Neural progenitor cell (in vitro differentiated cells): ENCODE results near the gene ACER3. TPM values are rescaled to one million over a fixed set of nuclear protein-coding genes. Genes with fewer than 3 reads are reported as not detected.
A peak's percentile ranks its signal among the peaks of the same experiment; 100 is the strongest.
"Not testable (repeated sequence)": the region's sequence is repeated elsewhere in the genome, so short reads cannot be mapped to it uniquely, and the experiment has no call there.

ENCODE experiments used
- DNase-seq: peaks from one replicate; pipeline ENCODE4 v3.0.0-alpha.2; 2016; ENCODE audit warnings: low spot score
- H2AFZ ChIP-seq: fragments of 200-600 bp; sonication (generic); replicated peaks from 2 replicates; pipeline ENCODE4 v1.6.1; 2016; ENCODE audit warnings: antibody characterized with exemption
- H3F3A ChIP-seq: fragments of 200-600 bp; sonication (generic); 2 replicates; pipeline ENCODE4 v1.6.1; 2016; ENCODE audit warnings: antibody characterized with exemption, low read depth
- H3K27ac ChIP-seq: fragments of 200-600 bp; sonication (generic); 2 replicates; pipeline ENCODE4 v1.5.1; 2016; ENCODE audit warnings: mild to moderate bottlenecking
- H3K27me3 ChIP-seq: fragments of 200-600 bp; sonication (generic); 2 replicates; pipeline ENCODE4 v1.6.1; 2016; ENCODE audit warnings: mild to moderate bottlenecking, moderate library complexity
- H3K36me3 ChIP-seq: fragments of 200-600 bp; sonication (generic); 2 replicates; pipeline ENCODE4 v1.5.1; 2016
- H3K4me1 ChIP-seq: fragments of 200-600 bp; sonication (generic); 2 replicates; pipeline ENCODE4 v1.6.1; 2016; ENCODE audit warnings: mixed run types
- H3K4me2 ChIP-seq: fragments of 200-600 bp; sonication (generic); 2 replicates; pipeline ENCODE4 v1.6.1; 2016
- H3K4me3 ChIP-seq: fragments of 200-600 bp; sonication (generic); 2 replicates; pipeline ENCODE4 v1.5.1; 2016
- H3K79me2 ChIP-seq: fragments of 200-600 bp; sonication (generic); 2 replicates; pipeline ENCODE4 v1.6.1; 2016; ENCODE audit warnings: low read depth
- H3K9ac ChIP-seq: fragments of 200-600 bp; sonication (generic); 2 replicates; pipeline ENCODE4 v1.6.1; 2016
- H3K9me3 ChIP-seq: fragments of 200-600 bp; sonication (generic); 2 replicates; pipeline ENCODE4 v1.5.1; 2016; ENCODE audit warnings: low read depth
- H4K20me1 ChIP-seq: fragments of 200-600 bp; sonication (generic); 2 replicates; pipeline ENCODE4 v1.6.1; 2016; ENCODE audit warnings: low read depth
- H3K27ac Mint-ChIP-seq: 3 replicates; pipeline ENCODE4 v1.8.0; 2021; ENCODE audit warnings: mixed read lengths
- H3K27me3 Mint-ChIP-seq: 2 replicates; pipeline ENCODE4 v1.8.0; 2022; ENCODE audit warnings: low read depth, mild to moderate bottlenecking, inconsistent platforms, moderate library complexity, mixed read lengths; ENCODE audit not compliant: insufficient read depth
- H3K36me3 Mint-ChIP-seq: 3 replicates; pipeline ENCODE4 v1.8.0; 2021; ENCODE audit warnings: mixed read lengths
- H3K4me1 Mint-ChIP-seq: 3 replicates; pipeline ENCODE4 v1.8.0; 2021; ENCODE audit warnings: mixed read lengths
- H3K4me3 Mint-ChIP-seq: 3 replicates; pipeline ENCODE4 v1.8.0; 2021; ENCODE audit warnings: mild to moderate bottlenecking, moderate library complexity, mixed read lengths
- H3K9me3 Mint-ChIP-seq: 3 replicates; pipeline ENCODE4 v1.8.0; 2020; ENCODE audit warnings: mixed read lengths
- CTCF ChIP-seq: fragments of 200-600 bp; sonication (generic); IDR thresholded peaks from 2 replicates; pipeline ENCODE4 v1.5.1; 2017; ENCODE audit warnings: antibody characterized with exemption, mild to moderate bottlenecking
- EZH2 ChIP-seq: fragments of 200-600 bp; sonication (generic); IDR thresholded peaks from 2 replicates; pipeline ENCODE4 v1.6.1; 2017; ENCODE audit warnings: antibody characterized with exemption, mild to moderate bottlenecking, moderate library complexity
- EZH2phosphoT487 ChIP-seq: fragments of 200-600 bp; sonication (generic); IDR thresholded peaks from 2 replicates; pipeline ENCODE4 v1.6.1; 2017; ENCODE audit warnings: antibody characterized with exemption
- total RNA-seq: library from RNA; depleted of rRNA; stranded (reverse); fragments of >200 nt; gene quantifications from 2 replicates; pipeline ENCODE4 v1.2.3, GENCODE V29; 2015; ENCODE audit warnings: low replicate concordance

The ACER3 gene
- total RNA-seq, 1 donor from 2014 or later, result 18.9 TPM

DNA sequence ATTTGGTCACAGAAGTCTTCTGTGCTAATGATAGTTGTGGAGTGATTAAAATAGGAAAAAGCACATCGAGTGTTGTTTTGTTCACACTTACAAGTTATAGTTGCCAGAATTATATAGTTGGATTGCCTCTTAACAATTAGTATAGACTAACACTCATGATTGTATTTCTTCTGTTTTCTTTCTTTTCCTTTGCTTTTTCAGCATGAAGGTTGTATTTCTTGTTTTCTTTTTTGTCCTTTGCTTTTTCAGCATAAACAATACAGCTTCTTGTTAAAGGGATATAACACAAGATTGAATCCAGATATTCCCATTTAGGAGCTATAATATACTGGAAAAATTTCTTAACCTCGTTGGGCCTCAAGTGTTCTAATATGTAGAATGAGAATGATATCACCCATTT, 31.1 kb downstream of the ACER3 start:
- Mint-ChIP-seq H3K9me3 (peaks cover 2% of the 10 kb centered on the region), H3K36me3 (no peaks in the 10 kb centered on the region), H3K27ac (no peak overlapping the region), H3K27me3 (no peaks in the 10 kb centered on the region), H3K4me3 (no peak overlapping the region), H3K4me1 (peaks cover 16% of the 10 kb centered on the region)
- no peak overlapping the region for H3K4me2 ChIP-seq
- H3K9me3 ChIP-seq, result no peaks in the 10 kb centered on the region
- no peak overlapping the region for H3K4me3 ChIP-seq
- H3K79me2 ChIP-seq, result peaks cover 4% of the 10 kb centered on the region
- H3K36me3 ChIP-seq, result no peaks in the 10 kb centered on the region
- no peak overlapping the region for H3K9ac ChIP-seq
- H3K4me1 ChIP-seq, result peaks cover 19% of the 10 kb centered on the region
- TF ChIP-seq CTCF, result no peak
- no peak for TF ChIP-seq EZH2phosphoT487
- no peak for TF ChIP-seq EZH2
- no peak overlapping the region for H2AFZ ChIP-seq
- H3K27ac ChIP-seq, result no peak overlapping the region
- H4K20me1 ChIP-seq, result no peaks in the 10 kb centered on the region
- H3K27me3 ChIP-seq, result no peaks in the 10 kb centered on the region
- DNase-seq, result no peak
- H3F3A ChIP-seq, result no peaks in the 10 kb centered on the region

GRCh38 chr11:76892306-76892705, 31.6 kb downstream of the ACER3 start:
- peaks cover 16% of the 10 kb centered on the region for H3K4me1 Mint-ChIP-seq
- no peak for DNase-seq
- Histone ChIP-seq H3K4me1 (peaks cover 19% of the 10 kb centered on the region), H4K20me1 (no peaks in the 10 kb centered on the region), H3K4me3 (no peak overlapping the region), H2AFZ (no peak overlapping the region), H3F3A (no peaks in the 10 kb centered on the region), H3K27me3 (no peaks in the 10 kb centered on the region), H3K27ac (peak overlapping the region; percentile 5), H3K79me2 (peaks cover 6% of the 10 kb centered on the region), H3K36me3 (no peaks in the 10 kb centered on the region), H3K9me3 (no peaks in the 10 kb centered on the region), H3K9ac (no peak overlapping the region), H3K4me2 (no peak overlapping the region)
- no peaks in the 10 kb centered on the region for H3K27me3 Mint-ChIP-seq
- H3K9me3 Mint-ChIP-seq, result peaks cover 2% of the 10 kb centered on the region
- H3K4me3 Mint-ChIP-seq, result no peak overlapping the region
- no peaks in the 10 kb centered on the region for H3K36me3 Mint-ChIP-seq
- no peak for TF ChIP-seq CTCF
- H3K27ac Mint-ChIP-seq, result no peak overlapping the region

- Histone ChIP-seq H3K36me3 (no peaks in the 10 kb centered on the region), H4K20me1 (no peaks in the 10 kb centered on the region), H3K9me3 (no peaks in the 10 kb centered on the region), H3F3A (no peaks in the 10 kb centered on the region), H3K4me2 (no peak overlapping the region), H3K27ac (no peak overlapping the region), H3K79me2 (peaks cover 4% of the 10 kb centered on the region), H3K4me1 (peaks cover 7% of the 10 kb centered on the region), H2AFZ (no peak overlapping the region), H3K9ac (no peak overlapping the region), H3K4me3 (no peak overlapping the region), H3K27me3 (no peaks in the 10 kb centered on the region)
- Mint-ChIP-seq H3K27ac (no peak overlapping the region), H3K4me1 (peaks cover 2% of the 10 kb centered on the region), H3K36me3 (no peaks in the 10 kb centered on the region), H3K27me3 (peaks cover 3% of the 10 kb centered on the region), H3K9me3 (peaks cover 4% of the 10 kb centered on the region), H3K4me3 (no peak overlapping the region)
- no peak for DNase-seq
- no peak for TF ChIP-seq CTCF
- TF ChIP-seq EZH2phosphoT487, result no peak
- no peak for TF ChIP-seq EZH2
Observed at GRCh38 chr11:76897233-76897632, 36.5 kb downstream of the ACER3 start.

DNA sequence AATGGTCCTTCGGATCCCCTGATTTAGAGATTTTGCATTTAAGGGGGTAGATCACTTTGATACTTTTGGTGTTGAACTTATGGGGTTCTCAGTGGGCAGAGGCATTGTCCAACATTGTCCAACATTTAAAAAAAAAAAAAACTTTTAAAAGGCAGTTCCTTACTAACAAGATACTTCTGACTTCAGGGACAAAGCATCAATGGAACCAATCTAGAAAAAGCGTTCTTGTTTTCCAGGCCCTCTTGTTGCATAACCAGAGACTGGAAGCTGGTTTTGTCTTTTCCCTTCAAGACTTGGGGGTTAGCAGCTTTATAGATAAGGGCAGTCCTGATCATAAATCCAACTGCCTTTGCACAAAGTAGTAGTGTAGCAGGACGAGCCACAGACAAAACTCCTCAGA, 40.4 kb downstream of the ACER3 start:
- H3K27ac ChIP-seq, result no peak overlapping the region
- no peaks in the 10 kb centered on the region for H3K9me3 ChIP-seq
- no peak overlapping the region for H3K4me3 Mint-ChIP-seq
- no peak overlapping the region for H2AFZ ChIP-seq
- H3K27ac Mint-ChIP-seq, result no peak overlapping the region
- H3K79me2 ChIP-seq, result peaks cover 4% of the 10 kb centered on the region
- no peaks in the 10 kb centered on the region for H3F3A ChIP-seq
- no peak overlapping the region for H3K4me3 ChIP-seq
- peaks cover 2% of the 10 kb centered on the region for H3K4me1 Mint-ChIP-seq
- TF ChIP-seq EZH2 (no peak), EZH2phosphoT487 (no peak), CTCF (no peak)
- H3K4me1 ChIP-seq, result peaks cover 16% of the 10 kb centered on the region
- no peaks in the 10 kb centered on the region for H3K36me3 Mint-ChIP-seq
- peaks cover 3% of the 10 kb centered on the region for H3K27me3 Mint-ChIP-seq
- H3K4me2 ChIP-seq, result no peak overlapping the region
- no peaks in the 10 kb centered on the region for H4K20me1 ChIP-seq
- H3K9ac ChIP-seq, result no peak overlapping the region
- no peaks in the 10 kb centered on the region for H3K27me3 ChIP-seq
- H3K9me3 Mint-ChIP-seq, result peaks cover 4% of the 10 kb centered on the region
- DNase-seq, result no peak
- H3K36me3 ChIP-seq, result no peaks in the 10 kb centered on the region

- not testable (repeated sequence) for H3F3A ChIP-seq, H3K36me3 Mint-ChIP-seq, H3K27ac ChIP-seq, H3K27me3 ChIP-seq, H4K20me1 ChIP-seq, H3K9me3 Mint-ChIP-seq, H3K36me3 ChIP-seq, H3K4me2 ChIP-seq, DNase-seq, H2AFZ ChIP-seq, H3K4me3 ChIP-seq, H3K4me1 Mint-ChIP-seq, H3K27ac Mint-ChIP-seq, H3K9me3 ChIP-seq, H3K9ac ChIP-seq, H3K79me2 ChIP-seq, H3K27me3 Mint-ChIP-seq, H3K4me3 Mint-ChIP-seq
- peaks cover 16% of the 10 kb centered on the region for H3K4me1 ChIP-seq
Observed at GRCh38 chr11:76901622-76902021, 40.9 kb downstream of the ACER3 start.
